GM12878 (cell line): ENCODE results near the gene XAB2. TPM values are rescaled to one million over a fixed set of nuclear protein-coding genes. Genes with fewer than 3 reads are reported as not detected.

Experiments used
- CBX5 ChIP-seq: sonication (generic); IDR thresholded peaks from 2 replicates; pipeline ENCODE4 v1.6.1; 2016; ENCODE audit warnings: low read depth, moderate library complexity, mild to moderate bottlenecking, inconsistent platforms
- CUX1 ChIP-seq: IDR thresholded peaks from 2 replicates; pipeline ENCODE4 v1.6.1; 2012; ENCODE audit warnings: improper control_type of control experiment, low read depth, low read length; ENCODE audit not compliant: insufficient replicate concordance
- ELK1 ChIP-seq: IDR thresholded peaks from 2 replicates; pipeline ENCODE4 v1.6.1; 2012; ENCODE audit warnings: low read depth, low read length, improper control_type of control experiment
- MYB ChIP-seq: fragments of 150-350 bp; IDR thresholded peaks from 2 replicates; pipeline ENCODE4 v1.6.1; 2014; ENCODE audit warnings: mild to moderate bottlenecking, low read depth, low read length, borderline replicate concordance
- NR2C1 ChIP-seq: fragments of 450-650 bp; IDR thresholded peaks from 2 replicates; pipeline ENCODE4 v1.6.1; 2017; ENCODE audit warnings: antibody characterized with exemption, mild to moderate bottlenecking, moderate library complexity
- POLR2AphosphoS2 ChIP-seq: IDR thresholded peaks from 2 replicates; pipeline ENCODE4 v1.6.1; 2011; ENCODE audit warnings: low read depth, mild to moderate bottlenecking, low read length, improper control_type of control experiment, moderate library complexity
- RCOR1 ChIP-seq: conservative IDR thresholded peaks from 2 replicates; pipeline ENCODE4 v1.6.1; 2012; ENCODE audit warnings: low read depth, low read length, improper control_type of control experiment
- STAT3 ChIP-seq: IDR thresholded peaks from 2 replicates; pipeline ENCODE4 v1.6.1; 2011; ENCODE audit warnings: low read depth, low read length, improper control_type of control experiment
- TCF7 ChIP-seq: IDR thresholded peaks from 2 replicates; pipeline ENCODE4 v1.6.1; 2014; ENCODE audit warnings: antibody characterized with exemption, borderline replicate concordance
- USF2 ChIP-seq: IDR thresholded peaks from 2 replicates; pipeline ENCODE4 v1.6.1; 2011; ENCODE audit warnings: low read depth, low read length, improper control_type of control experiment, borderline replicate concordance
- YY1 ChIP-seq: IDR thresholded peaks from 2 replicates; pipeline ENCODE4 v1.6.1; 2011; ENCODE audit warnings: low read depth, mild to moderate bottlenecking, low read length
- ZNF274 ChIP-seq: IDR thresholded peaks from one replicate; pipeline ENCODE4 v1.8.0; 2011; ENCODE audit not compliant: insufficient read length, insufficient read depth
- ZNF384 ChIP-seq: IDR thresholded peaks from 2 replicates; pipeline ENCODE4 v1.6.1; 2012; ENCODE audit warnings: low read depth, mild to moderate bottlenecking, low read length, improper control_type of control experiment, borderline replicate concordance
- ZZZ3 ChIP-seq: IDR thresholded peaks from 2 replicates; pipeline ENCODE4 v1.6.1; 2011; ENCODE audit warnings: low read depth; ENCODE audit not compliant: control insufficient read depth, insufficient read length
- polyA plus RNA-seq, 11 experiments: library from polyadenylated mRNA; depleted of rRNA in 4 of 11; unstranded in 6 of 11; stranded (reverse) in 5 of 11; fragments of >200 nt; fragmentation: Nextera tagmentation in 4 of 11; fragmentation: Illumina TruSeq in 1 of 11; extraction: Ambion mirVana in 4 of 11; extraction: Trizol in 1 of 11; gene quantifications; 1 replicate in 1 of 11; 2 replicates in 10 of 11; pipeline versions ENCODE4 v1.2.1 to v1.2.3, GENCODE V29; 2011 to 2016; ENCODE audit warnings: inconsistent platforms in 2 of 11, missing spikeins in 2 of 11, low read depth in 1 of 11
- total RNA-seq, 4 experiments: library from RNA; depleted of rRNA in 3 of 4; stranded (reverse); fragments of >200 nt in 3 of 4; fragmentation: Illumina TruSeq in 1 of 4; extraction: Trizol in 1 of 4; gene quantifications; 2 replicates each; pipeline versions ENCODE4 v1.2.1 to v1.2.3, GENCODE V29; 2013 to 2021
- TF ChIP-seq, protein P1 (sequence below): fragments of 450-650 bp; IDR thresholded peaks from 2 replicates; pipeline ENCODE4 v1.6.1; 2017; ENCODE audit warnings: low read depth, mild to moderate bottlenecking, moderate library complexity
- TF ChIP-seq, protein P2 (sequence below): fragments of 150-350 bp; IDR thresholded peaks from 2 replicates; pipeline ENCODE4 v1.6.1; 2016; ENCODE audit warnings: low read depth, low read length

XAB2 gene
- total and polyA plus RNA-seq, 10 of the 15 experiments (the other 5 are each of a cell fraction or from before 2014, with no cell fraction given) = 0.34 to 45.1 (median 18.8) TPM

DNA sequence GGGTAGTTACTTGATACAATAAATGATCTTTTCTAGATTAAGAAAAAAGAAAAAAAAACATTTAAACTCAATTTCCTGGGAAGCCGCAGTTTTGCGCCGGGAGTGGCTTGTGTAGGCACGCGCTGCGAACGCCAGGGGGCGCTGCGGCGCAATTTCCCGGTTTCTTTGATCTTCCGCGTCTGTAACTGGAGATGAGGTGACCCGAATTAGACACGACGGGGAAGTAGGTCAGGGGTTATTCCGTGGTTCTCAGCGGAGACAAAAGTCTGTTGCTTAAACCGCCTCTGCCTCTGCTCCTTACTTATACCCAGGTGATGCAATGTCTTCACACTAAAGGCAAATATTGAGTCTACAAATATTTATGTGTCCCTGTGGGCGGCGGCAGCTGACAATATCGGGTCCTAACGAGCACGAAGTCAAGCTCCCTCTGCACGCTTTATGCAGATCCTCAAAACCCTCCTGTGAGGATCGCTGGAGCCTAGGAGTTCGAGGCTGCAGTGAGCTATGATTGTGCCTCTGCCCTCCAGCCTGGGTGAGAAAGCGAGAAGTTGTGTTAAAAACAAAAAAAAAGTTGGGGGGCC is 22.8 kb upstream of the XAB2 start (continued):
- TF ChIP-seq, protein P1, sequence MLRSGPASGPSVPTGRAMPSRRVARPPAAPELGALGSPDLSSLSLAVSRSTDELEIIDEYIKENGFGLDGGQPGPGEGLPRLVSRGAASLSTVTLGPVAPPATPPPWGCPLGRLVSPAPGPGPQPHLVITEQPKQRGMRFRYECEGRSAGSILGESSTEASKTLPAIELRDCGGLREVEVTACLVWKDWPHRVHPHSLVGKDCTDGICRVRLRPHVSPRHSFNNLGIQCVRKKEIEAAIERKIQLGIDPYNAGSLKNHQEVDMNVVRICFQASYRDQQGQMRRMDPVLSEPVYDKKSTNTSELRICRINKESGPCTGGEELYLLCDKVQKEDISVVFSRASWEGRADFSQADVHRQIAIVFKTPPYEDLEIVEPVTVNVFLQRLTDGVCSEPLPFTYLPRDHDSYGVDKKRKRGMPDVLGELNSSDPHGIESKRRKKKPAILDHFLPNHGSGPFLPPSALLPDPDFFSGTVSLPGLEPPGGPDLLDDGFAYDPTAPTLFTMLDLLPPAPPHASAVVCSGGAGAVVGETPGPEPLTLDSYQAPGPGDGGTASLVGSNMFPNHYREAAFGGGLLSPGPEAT = no peak
- TF ChIP-seq YY1 (peak; percentile 74), CUX1 (no peak), CBX5 (0 out of 2 replicates have a peak, but pooled peaks have one; percentile 83), RCOR1 (0 out of 2 replicates have a peak, but pooled peaks have one; percentile 73), NR2C1 (peak; percentile 76), STAT3 (no peak), ZNF384 (no peak), POLR2AphosphoS2 (no peak), USF2 (no peak), TCF7 (peak; percentile 99), ELK1 (no peak), MYB (0 out of 2 replicates have a peak, but pooled peaks have one; percentile 24), ZNF274 (no peak), ZZZ3 (no peak)
- TF ChIP-seq, protein P2, sequence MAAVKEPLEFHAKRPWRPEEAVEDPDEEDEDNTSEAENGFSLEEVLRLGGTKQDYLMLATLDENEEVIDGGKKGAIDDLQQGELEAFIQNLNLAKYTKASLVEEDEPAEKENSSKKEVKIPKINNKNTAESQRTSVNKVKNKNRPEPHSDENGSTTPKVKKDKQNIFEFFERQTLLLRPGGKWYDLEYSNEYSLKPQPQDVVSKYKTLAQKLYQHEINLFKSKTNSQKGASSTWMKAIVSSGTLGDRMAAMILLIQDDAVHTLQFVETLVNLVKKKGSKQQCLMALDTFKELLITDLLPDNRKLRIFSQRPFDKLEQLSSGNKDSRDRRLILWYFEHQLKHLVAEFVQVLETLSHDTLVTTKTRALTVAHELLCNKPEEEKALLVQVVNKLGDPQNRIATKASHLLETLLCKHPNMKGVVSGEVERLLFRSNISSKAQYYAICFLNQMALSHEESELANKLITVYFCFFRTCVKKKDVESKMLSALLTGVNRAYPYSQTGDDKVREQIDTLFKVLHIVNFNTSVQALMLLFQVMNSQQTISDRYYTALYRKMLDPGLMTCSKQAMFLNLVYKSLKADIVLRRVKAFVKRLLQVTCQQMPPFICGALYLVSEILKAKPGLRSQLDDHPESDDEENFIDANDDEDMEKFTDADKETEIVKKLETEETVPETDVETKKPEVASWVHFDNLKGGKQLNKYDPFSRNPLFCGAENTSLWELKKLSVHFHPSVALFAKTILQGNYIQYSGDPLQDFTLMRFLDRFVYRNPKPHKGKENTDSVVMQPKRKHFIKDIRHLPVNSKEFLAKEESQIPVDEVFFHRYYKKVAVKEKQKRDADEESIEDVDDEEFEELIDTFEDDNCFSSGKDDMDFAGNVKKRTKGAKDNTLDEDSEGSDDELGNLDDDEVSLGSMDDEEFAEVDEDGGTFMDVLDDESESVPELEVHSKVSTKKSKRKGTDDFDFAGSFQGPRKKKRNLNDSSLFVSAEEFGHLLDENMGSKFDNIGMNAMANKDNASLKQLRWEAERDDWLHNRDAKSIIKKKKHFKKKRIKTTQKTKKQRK = no peak
